GM19372 (cell line): ENCODE results near the gene GLA.
A peak's percentile ranks its signal among the peaks of the same experiment; 100 is the strongest.

Source experiments
- ATAC-seq: cut with Tn5 transposase; IDR thresholded peaks from one replicate; pipeline ENCODE4 v1.9.1; 2021; ENCODE audit warnings: mild to moderate bottlenecking, low read depth, moderate library complexity; ENCODE audit not compliant: unreplicated experiment

Gene GLA

DNA sequence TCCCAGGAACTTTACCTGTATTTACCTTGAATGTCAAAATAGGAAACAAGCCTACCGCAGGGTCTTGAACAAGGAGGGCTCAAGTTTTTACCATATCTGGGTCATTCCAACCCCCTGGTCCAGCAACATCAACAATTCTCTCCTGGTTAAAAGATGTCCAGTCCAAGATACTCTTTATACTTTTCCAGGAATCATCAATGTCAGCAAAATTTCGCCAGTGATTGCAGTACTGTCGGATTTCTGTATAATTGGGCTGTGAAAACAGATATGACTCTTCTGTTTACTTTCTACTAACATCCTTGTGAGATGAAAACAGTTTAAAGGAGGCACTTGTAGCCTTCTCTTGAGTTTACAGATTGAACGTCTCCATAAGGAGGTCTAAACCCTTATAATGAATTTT lies 9.0 kb downstream of the GLA start:
- no peak for ATAC-seq

DNA sequence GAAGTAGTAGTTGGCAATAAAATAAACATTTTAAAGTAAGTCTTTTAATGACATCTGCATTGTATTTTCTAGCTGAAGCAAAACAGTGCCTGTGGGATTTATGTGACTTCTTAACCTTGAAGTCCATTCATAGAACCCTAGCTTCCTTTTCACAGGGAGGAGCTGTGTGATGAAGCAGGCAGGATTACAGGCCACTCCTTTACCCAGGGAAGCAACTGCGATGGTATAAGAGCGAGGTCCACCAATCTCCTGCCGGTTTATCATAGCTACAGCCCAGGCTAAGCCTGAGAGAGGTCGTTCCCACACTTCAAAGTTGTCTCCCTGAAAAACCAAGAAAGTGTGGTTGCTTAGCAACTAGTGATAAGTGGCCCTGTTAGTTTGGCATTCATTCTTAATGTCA lies 9.9 kb downstream of the GLA start:
- ATAC-seq: no peak

DNA sequence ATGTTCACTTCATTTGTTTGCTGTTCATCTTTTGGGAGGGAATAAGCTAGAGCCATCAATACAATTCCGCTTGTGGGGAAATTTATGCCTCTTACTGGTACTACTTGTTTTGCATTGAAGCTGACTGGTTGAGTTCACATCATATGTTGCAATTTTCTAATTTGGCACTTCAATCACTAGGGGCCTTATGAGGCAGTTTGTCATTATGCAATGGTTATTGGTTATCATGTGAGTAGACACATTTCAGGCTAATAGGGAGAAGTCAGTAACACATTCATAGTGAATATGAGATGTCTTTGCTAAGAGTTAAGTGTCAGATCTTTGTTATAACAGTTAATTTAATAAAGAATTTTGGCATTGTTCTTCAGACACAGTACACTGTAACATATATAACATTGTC lies 11.9 kb downstream of the GLA start:
- ATAC-seq: no peak

DNA sequence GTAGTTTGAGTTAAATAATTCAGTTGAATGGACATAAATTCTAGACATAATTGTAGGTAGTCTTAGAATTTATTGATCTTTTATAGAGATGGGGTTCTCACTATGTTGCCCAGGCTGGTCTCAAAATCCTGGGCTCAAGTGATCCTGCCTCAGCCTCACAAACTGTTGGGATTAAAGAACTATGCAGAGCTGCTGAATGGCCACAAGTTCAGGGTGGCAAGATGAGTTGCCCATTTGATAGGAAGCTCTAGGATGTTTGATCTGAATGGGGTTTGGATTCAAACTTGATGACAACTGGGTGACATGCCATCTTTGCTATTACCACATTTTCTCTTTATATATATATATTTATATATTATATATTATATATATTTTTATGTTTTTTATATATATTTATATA lies 13.4 kb downstream of the GLA start:
- no peak for ATAC-seq

DNA sequence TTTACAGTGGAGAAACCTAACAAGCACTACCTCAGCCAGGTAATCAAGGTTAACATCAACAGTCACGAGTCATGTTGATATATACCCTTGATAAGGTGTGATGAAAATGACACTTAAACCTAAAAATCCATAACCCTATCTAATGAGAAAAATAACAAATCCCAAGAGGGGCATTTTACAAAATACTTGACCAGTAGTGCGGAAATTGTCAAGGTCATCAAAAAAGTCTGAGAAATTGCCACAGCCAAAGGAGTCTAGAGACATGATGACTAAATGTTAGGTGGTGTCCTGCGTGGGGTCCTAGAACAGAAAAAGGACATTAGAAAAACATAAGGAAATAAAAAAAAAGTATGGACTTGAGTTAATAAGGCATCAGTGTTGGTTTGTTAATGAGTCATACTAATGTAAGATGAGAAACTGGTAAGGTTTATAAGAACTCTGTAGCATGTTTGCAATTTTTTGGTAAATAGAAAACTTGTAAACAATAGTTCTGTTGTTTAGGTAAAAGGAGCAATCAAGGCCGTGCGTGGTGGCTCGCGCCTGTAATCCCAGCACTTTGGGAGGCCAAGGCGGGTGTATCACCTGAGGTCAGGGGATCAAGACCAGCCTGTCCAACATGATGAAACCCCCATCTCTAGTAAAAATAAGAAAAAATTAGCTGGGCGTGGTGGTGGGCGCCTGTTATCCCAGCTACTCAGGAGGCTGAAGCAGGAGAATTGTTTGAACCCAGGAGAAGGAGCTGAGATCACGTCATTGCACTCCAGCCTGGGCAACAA lies 14.0 kb downstream of the GLA start:
- no peak for ATAC-seq

DNA sequence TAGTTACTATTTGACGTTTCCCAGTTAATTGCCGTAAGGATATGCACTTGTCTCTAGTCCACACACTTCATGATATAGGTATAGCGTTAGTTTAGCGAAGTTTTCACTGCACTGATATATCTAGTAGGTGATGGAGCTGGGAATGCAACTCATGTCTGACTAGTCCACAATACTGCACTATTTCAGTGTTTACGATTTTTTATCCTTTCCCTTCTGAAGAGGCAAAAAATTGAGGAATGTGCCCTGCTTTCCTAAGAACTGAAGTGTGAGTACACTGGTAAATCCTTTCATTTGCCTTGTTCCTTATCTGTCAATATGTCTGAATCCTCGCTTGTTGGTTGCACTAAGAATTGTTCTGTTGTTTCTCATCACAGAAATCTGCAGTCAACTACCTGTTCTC lies 15.9 kb downstream of the GLA start:
- ATAC-seq: no peak

DNA sequence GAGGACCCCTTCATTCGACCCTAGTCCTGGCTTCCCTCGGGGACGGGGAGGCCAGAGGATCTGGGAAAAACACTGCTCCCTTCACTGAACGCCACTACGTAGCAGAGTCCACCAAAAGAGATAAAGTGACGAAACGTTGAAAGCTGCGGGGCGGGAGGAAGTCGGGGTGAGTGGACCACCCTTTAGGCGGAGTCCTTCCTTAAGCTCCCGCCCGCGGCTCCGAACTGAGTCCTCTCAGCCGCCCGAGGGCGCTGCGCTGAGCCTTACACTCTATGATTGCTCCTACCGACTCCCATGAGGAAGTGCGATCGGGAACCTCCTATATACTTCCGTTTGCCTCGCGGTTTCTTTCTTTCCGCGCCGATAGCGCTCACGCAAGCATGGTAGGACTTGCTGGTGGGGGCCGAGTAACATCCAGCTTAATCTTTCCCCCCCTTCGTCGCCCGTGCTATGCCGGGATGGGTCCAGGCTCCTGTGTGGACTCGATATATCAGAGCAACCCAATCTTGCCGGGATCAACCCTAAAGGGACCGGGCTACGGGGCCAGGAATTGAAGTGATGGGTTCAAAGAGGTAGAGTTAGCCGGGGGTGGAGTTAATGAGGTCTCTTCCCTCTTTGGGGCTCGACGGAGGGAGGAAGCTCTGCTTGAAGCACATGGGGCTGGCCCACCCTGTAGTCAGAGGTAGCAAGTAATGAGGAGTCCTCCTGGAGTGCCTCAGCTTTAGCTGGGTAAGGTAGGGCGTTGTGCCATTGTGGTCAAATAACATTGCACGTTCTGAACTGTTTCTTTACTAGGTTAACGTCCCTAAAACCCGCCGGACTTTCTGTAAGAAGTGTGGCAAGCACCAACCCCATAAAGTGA lies 16.8 kb downstream of the GLA start, which contains the start of gene RPL36A:
TSS of gene RPL36A (plus strand) at position 348 of the 862 bp plus-strand sequence. CDS start at position 381, 33 bp downstream.
- peak; percentile 76 for ATAC-seq

DNA sequence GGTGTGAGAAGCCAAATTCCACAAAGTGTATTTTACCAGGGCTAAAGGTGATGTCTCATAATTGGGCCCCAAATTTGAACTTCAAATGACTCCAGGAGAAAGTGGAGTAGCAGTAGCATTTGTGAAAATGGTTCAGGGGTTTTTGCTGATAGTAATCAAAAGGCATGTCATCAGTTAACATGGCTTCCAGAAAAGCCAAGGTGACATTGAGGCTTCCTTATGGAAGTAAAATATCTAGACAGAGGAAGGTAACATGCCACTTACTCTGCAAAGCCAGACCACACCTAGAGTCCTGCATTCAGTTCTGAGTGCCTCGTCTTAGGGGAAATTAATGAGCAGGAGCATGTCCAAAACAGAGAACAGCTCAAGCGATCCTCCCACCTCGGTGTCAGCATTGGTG lies 19.1 kb downstream of the GLA start:
- ATAC-seq: no peak

DNA sequence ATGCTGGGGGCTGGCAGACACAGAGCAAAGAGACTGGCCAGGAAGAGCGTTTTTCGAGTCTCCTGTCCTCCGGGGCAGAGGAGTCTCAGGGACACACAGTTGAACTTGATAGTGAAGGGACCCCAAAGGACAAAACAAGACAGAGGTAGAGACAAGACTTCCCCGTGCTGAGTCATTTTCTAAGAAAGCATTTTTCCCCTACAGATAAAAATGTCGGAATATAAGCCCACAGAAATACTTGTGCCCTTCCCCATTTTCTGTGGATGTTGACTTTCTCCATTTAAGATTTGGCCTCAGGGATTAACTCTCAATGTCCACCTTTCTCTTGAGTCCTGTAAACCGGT lies 21.2 kb downstream of the GLA start:
- no peak for ATAC-seq

DNA sequence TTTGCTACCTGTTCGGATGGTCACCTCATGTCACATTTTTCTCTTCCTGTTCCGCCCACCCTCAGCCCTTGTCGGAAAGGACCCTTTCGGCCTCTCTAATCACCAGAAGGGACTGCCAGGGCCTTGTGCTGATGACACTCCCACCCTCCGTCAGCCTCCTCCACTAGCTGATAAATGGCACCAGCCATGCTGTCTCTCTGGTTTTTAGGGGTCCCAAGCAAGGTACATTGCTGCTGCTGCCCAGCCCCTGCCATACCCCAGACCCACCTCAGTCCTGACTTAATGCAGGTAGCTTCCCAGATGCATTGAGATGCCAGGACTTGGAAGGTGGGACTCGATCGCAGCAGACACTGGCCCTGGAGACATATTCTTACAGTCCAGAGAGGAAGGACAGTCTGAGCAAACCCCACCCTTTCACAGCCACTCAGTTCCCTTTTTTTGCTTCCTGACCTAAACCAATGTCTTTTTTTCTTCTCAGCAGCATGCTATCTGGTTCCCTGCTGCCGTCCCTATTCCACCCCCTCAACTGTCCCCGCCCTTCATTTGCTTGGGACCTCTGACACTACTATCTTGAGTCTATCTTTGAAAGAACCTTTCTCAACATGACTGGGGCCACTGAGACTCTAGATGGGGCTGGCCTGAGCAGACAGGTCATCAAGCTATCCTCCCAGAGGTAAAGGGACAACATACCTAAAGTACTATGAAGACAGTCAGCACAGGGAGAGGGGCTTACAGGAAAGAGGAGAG lies 21.8 kb downstream of the GLA start, which contains the start of gene BTK:
TSS of gene BTK (minus strand) at position 397 of the 747 bp plus-strand sequence. CDS start 10,907 bp downstream, outside the sequence.
- ATAC-seq: peak; percentile 53

DNA sequence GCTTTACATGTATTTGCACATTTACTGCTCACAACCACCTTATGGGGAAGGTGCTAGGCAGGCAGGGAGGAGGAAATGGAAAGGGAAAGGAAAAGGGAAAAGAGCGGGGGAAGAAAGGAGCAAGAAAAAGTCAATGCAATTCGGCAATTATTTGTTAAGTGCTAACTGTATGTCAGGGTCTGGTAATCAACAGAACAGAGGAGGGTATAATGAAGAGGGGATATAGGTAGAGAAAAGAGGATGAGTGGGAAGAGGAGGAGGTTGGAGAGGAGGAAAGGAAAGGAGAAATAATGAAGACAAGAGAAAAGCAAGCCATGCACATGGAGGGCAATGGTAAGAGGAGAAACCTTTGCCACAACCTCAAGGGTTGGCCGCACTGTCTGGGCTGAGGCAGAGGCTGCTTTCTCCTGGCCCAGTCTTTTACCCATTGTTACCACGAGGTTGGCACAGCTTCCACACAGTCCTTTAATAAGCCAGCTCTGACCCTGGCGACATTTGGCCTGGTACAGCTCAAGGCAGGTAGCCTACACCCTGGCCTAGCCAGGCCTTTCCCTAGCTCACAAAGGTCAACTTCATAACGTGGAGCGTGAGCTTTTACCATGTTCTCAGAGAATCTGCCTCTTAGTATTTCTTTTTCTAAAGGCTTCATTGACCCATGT lies 22.6 kb downstream of the GLA start:
- ATAC-seq: no peak

DNA sequence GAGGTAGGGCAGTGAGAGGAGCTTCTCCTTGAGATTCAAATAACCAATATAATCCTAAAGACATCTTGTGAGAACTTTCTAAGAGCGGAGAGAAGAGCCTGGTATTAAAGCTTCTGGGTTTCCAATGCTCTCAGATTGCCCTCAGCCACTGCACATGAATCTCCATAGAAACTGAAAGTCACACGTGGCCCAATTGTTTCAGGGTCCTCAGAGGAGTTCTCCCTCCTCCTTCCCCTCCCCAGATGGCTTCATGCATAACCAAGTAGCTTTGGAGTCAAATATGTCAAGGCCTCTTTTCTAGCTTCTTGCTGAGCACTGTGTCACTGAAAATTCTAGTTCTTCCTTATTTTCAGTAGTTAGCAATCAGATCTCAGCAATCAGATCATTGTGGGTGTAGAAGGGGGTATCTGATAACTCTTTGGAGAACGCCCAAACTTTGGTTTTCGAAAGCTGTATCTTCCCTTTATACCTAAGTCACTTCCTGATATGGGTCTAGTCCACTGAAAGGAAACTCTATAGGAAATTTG lies 24.0 kb downstream of the GLA start:
- ATAC-seq: peak; percentile 66

DNA sequence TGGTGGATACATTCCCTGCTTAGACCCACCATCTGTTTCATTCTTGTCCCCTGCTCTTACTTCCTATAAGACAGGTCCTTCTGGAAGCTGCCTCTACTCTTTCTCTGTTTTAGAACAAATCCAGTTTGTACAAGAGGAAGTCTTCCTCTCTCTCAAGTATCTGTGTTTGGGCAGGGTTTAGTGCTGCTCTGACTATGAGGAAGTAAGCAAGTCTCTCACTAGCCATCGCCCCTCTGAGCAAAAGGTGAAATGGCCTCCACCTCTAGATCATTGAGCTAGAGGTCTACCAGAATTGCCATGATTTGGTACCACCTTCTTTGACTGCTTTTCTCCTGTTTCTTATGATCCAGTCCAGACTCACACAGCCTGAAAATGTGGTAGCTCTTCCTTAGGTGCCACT lies 30.2 kb downstream of the GLA start:
- no peak for ATAC-seq

DNA sequence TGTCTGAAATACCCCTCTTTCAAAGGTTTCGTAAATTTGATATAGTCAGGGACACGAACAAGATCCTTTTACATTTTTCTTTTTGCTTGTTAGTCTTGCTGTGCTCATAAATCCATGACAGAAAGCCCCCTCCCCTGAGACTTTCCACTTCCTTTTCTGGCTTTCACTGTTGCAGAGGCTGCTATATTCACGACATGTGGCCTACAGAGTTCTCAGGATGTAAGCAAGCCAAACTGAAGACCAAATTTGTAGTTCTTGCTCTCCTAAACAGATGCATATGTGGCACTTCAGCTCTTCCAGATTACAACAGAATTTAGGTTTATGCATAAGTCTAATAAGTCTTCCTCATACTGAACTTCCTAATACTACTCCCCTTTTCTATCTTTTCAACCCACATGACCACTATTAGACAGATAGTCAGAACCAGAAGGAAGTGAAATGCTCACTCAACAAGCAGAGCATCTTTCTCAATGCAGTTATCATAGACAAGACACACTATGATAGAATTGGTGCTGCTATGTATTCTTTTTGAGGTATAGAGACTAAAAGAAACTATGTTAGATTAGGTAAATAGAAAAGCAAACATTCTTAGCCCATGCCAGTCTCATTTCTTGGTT lies 36.7 kb downstream of the GLA start:
- no peak for ATAC-seq

DNA sequence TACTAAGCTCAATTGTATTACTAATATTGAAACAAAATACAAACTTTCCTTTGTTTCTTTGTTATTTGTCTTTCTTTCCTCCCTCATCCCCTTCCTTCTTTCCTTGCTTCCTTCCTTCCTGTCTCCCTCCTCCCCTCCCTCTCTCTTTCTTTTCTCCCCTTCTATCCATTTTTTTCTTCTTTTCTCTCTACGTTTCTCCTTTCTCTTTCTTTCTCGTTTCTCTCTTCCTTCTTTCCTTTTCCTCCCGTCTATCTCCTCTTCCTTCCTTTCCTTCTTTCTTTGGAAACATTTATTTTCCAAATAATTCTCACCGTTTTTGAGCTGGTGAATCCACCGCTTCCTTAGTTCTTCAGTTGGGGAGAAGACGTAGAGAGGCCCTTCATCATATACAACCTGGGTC lies 38.0 kb downstream of the GLA start:
- no peak for ATAC-seq

DNA sequence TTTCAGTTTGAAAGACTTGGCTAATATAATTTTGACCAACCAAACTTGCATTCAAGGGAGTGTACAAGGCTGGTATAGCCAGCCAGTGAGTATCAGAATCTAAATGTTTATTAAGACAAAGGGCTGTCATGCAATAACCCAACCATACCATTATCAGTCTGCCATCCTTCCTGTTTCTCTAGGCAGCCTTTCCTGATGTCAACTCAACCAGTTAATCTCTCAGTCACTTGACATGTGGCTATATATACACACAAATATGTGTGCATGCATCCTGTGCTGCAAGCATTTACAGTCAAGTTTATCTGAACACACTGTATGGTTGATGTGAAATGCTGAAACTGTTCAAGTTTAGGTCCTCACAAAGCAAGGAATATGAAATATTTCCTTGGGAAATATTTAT lies 38.9 kb downstream of the GLA start:
- no peak for ATAC-seq

DNA sequence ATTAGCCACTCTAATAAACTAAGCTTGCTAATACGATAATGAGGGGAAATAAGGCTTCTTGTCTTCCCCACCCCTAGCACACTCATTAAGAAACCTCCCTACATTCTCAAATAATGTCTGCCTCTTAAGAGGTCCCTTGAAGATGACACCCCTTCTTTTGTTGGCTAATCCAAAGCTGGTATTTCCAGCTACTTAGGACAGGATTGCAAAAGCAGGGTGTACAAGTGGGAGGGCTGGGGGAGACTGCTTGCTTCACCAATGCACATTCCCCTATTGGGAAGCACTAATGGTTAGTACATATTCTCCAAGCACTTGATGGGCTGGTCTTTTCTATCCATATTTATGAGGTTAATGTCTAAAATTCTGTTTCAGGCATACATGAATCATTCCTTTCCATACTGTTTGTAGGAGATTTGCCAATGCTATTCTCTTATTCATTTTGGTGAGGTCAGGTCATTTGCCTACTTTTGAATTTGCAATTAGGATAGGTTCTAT lies 42.4 kb downstream of the GLA start:
- no peak for ATAC-seq

DNA sequence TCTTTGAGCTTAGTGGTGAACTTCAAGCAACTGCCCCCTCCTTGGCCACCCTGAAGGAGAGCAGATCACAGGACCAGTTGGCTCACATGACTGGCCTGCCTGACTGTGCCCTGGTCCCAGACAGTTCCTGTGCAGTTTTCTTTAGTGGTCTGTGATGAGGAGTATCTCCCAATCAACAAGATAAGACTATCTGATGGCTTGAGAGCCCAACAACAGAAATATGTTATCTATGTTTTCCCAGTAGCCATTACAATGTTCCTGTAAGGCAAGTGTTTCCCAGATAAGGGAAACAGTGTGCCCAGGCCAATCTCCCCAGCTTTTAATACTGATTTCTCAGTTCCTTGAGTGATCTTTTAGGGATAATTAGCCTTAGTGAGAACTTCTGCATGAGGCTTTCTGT lies 45.0 kb downstream of the GLA start:
- ATAC-seq: no peak

DNA sequence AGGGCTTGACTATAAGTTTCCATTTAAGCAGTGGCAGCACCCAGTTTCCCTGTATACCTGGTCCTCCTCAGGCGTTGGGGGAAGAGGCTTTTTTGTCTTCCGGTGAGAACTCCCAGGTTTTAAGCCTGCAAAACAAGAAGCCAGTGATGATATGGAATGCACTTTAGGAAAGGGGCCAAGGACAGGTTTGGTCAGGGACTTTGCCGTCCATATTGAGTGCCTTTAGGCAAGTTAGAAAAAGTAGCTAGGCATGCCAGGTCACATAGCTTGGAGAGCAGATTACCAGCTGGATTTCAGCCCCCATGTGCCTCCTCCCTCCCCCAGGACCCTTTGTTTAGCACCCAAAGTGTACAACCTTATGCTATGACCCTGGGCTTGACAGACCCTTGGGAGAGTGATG lies 45.6 kb downstream of the GLA start:
- ATAC-seq: no peak

DNA sequence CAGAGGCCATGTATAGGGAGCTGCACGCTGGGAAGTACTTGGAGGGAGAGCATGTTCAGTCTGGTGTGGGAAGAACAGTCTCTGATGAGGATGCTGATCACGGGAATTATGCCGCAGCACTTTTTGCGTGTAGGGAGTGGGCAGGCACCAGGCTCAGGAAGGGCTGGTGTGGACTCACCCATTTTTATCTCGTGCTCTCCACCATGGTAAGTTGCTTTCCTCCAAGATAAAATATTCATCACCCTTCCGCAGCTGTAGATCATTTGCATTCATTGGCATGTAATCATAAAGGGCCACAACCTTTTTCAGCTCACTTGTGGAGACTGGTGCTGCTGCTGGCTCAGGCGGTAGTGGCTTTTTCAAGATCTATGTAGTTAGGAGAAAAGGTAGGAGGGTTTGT lies 47.3 kb downstream of the GLA start:
- no peak for ATAC-seq
